Measurements from ENCODE around the gene AURKA.
"Not testable (repeated sequence)": the region's sequence is repeated elsewhere in the genome, so short reads cannot be mapped to it uniquely, and the experiment has no call there.

Gene AURKA

GRCh38 chr20:56391596-56392131 lies 351 bp downstream of the AURKA start:
- no peak for DNase-seq (ENCODE audit: low read depth)

- DNase-seq (ENCODE audit: low read depth), result no peak
Measured at GRCh38 chr20:56391037-56391436, 978 bp downstream of the AURKA start.

DNA sequence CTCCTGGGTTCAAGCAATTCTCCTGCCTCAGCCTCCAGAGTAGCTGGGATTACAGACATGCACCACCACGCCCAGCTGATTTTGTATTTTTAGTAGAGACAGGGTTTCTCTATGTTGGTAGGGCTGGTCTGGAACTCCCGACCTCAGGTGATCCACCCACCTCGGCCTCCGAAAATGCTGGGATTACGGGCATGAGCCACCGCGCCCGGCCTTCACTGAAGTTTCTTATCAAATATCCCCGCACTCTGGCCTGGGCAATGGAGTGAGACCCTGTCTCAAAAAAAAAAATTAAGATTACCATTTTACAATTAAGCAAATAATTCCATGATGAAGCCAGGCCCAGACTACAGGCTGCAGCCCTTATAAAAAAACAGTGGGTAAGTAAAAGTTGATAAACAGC lies 1.6 kb downstream of the AURKA start:
- DNase-seq (ENCODE audit: low read depth), result not testable (repeated sequence)

- DNase-seq (ENCODE audit: low read depth), result no peak
Measured at GRCh38 chr20:56389807-56390206, 2.2 kb downstream of the AURKA start.

DNA sequence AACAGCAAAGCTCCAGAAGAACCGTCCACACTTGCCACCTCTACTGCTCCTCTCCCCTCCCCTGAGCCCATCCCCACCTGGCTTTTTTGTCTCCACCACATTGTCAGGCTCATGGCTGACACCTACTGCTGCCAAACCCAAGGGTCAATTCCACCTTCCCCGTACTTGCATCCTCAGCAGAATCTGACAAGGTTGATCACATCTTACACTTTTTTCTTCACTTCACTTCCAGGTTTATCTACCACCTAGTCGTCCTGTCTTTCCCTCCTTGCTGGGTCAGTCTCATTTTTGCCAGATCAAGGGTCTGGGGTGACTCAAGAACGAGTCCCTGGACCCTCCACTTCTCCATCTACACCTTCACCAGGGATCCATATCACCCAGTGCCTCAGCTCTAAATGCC lies 3.1 kb downstream of the AURKA start:
- no peak for DNase-seq (ENCODE audit: low read depth)

GRCh38 chr20:56386219-56386618 lies 5.8 kb downstream of the AURKA start:
- no peak for DNase-seq (ENCODE audit: low read depth)

- DNase-seq (ENCODE audit: low read depth), result no peak
Measured at GRCh38 chr20:56385130-56385529, 6.9 kb downstream of the AURKA start.

DNA sequence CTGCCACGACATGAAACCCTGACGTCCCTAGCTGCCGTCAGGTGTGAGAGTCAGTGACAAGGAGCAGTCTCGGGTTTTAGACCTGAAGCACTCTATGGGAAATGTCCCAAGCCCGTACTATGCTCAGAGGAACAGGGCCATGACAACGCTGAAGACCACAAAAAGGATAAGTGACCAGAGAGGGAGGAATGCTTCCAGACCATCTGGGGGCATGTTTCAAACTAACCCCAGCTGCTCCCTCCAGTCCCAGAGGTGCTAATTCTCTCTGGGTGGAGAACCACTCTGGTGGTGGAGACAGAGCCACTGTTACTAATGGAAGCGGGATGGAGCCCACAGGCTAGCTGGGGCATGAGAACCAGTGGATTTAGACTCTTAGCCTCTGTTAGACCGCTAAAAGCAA lies 8.7 kb downstream of the AURKA start:
- DNase-seq (ENCODE audit: low read depth), result no peak

GRCh38 chr20:56382696-56383095 lies 9.3 kb downstream of the AURKA start:
- no peak for DNase-seq (ENCODE audit: low read depth)

GRCh38 chr20:56381501-56381900 lies 10.5 kb downstream of the AURKA start:
- no peak for DNase-seq (ENCODE audit: low read depth)

GRCh38 chr20:56380375-56380774 lies 11.6 kb downstream of the AURKA start:
- DNase-seq (ENCODE audit: low read depth), result no peak

GRCh38 chr20:56378386-56378785 lies 13.6 kb downstream of the AURKA start:
- no peak for DNase-seq (ENCODE audit: low read depth)

GRCh38 chr20:56376331-56376730 lies 15.7 kb downstream of the AURKA start:
- no peak for DNase-seq (ENCODE audit: low read depth)

GRCh38 chr20:56373942-56374341 lies 18.1 kb downstream of the AURKA start:
- no peak for DNase-seq (ENCODE audit: low read depth)

GRCh38 chr20:56372850-56373249 lies 19.2 kb downstream of the AURKA start:
- DNase-seq (ENCODE audit: low read depth), result no peak

GRCh38 chr20:56371977-56372376 lies 20.0 kb downstream of the AURKA start:
- DNase-seq (ENCODE audit: low read depth), result no peak

GRCh38 chr20:56369179-56369578 lies 22.8 kb downstream of the AURKA start:
- DNase-seq (ENCODE audit: low read depth), result no peak

GRCh38 chr20:56368351-56369134 lies 23.5 kb downstream of the AURKA start:
- no peak for DNase-seq (ENCODE audit: low read depth)

DNA sequence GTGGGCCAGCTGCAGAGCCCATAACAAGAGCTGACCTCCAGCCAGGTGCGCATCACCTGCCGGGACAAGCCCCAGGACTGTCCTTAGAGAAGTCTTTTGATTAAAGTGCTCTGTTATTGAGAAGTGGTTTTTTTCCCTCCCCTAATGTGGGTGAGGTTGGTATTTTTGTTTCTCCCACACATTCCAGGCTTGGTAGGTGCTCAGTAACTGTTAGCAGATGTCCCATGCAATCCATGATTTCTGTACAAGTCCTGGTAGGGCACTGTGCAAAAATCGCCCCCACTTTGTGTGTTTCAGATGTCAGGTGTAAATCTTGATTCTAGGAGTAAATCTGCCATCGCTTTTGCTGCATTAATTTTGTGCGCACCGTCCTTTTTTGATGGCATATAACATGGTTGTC lies 28.5 kb downstream of the AURKA start:
- DNase-seq (ENCODE audit: low read depth), result no peak

DNA sequence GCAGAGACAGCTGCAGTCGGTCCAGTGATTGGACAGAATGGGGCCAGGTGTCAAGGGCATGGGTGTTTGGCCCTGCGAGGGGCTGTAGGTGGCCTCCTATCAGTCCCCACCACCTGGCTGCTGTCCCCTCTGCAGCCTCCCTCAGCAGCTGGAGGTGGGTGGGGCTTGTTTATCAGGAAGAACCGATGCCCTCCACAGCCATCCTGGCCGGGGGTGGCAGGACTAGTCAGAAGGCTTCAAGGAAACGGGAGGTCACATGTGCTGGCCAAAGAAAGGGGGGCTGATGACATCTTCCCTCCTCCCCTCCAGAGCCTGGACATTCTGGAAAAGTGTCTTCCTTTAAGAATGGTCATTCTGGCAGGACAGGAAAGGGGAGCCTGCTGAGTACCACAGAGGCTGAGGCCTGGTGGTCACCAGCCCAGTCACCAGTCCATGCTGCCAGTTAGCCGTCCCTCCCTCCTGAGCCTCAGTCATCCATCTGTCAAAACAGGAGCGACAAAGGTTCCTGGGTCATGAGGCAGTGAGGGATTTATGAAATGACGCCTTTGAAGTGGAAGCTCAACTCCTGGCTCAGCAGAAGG lies 29.1 kb downstream of the AURKA start:
- no peak for DNase-seq (ENCODE audit: low read depth)

DNA sequence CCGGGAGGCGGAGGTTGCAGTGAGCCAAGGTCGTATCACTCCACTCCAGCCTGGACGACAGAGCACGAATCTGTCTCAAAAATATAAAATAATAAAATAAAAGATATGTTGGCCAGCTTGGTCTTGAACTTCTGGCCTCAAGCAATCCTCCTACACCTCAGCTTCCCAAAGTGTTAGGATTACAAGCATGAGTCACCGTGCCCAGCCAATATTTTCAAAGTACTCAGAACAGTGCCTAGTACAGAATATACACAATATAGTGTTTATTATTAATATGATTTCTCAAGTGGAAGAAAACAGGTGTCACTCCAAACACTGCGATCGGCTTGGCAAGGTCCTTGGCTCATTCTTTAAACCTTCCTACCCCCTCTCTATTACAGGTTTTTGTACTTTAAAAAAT lies 30.1 kb downstream of the AURKA start:
- DNase-seq (ENCODE audit: low read depth), result no peak

GRCh38 chr20:56360908-56361205 lies 31.2 kb downstream of the AURKA start:
- DNase-seq (ENCODE audit: low read depth), result no peak

DNA sequence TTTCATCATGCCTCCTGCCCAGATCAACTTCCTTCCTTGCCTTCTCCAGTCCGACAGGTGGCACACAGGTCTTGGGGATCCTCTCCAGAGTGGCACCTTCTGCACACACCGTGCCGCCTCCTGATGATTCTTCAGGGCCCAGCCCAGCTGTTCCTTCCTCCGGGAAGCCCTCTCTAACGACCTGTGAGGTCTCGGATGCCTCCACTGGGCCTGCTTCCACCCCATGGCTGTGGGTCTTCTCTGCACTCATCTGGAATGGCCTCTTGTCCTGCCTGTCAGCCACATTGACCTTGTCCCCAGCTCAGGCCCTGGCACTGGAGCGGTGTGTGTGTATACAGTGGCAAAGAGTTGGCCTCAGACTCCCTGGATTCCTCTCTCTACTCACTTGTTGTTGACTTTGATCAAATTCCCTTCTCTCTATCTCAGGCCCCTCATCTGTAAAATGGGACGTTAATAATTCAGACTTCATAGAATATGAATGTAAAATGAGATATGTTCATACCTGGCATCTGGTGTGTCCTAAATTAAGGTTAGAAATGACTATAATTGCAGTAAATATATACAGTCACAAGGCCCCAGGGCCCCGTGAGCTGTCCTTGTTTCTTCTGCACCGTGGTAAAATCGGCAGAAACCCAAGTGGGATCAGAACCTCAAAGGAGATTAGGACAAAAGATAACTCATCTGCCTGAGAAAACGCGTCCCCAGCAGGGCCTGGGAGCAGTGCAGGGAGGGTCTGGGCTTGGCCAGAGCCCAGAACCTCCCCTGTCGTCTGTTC lies 31.7 kb downstream of the AURKA start:
- DNase-seq (ENCODE audit: low read depth), result no peak

Measured in activated T-cell treated with anti-CD3 and anti-CD28 coated beads for 1 hour (primary cell).